Non-pigmented ciliary epithelial cell (primary cell): Measurements from ENCODE around the gene SLC9A8.
"Not testable (repeated sequence)": the region's sequence is repeated elsewhere in the genome, so short reads cannot be mapped to it uniquely, and the experiment has no call there.

Source experiments
- DNase-seq: peaks from one replicate; pipeline ENCODE4 v3.0.0-alpha.2; 2010; ENCODE audit warnings: low read depth

The SLC9A8 gene

GRCh38 chr20:49851991-49852390 lies 39.4 kb downstream of the SLC9A8 start:
- no peak for DNase-seq

GRCh38 chr20:49852522-49853080 lies 40.0 kb downstream of the SLC9A8 start:
- DNase-seq: no peak

- peak; percentile 47 for DNase-seq
Observed at GRCh38 chr20:49853640-49854039, 41.0 kb downstream of the SLC9A8 start.

- DNase-seq: no peak
Observed at GRCh38 chr20:49854190-49854875, 41.7 kb downstream of the SLC9A8 start.

GRCh38 chr20:49856904-49857303 lies 44.3 kb downstream of the SLC9A8 start:
- no peak for DNase-seq

GRCh38 chr20:49858076-49858585 lies 45.5 kb downstream of the SLC9A8 start:
- DNase-seq: no peak

GRCh38 chr20:49859011-49859410 lies 46.4 kb downstream of the SLC9A8 start:
- DNase-seq: no peak

- DNase-seq: no peak
Observed at GRCh38 chr20:49859807-49860206, 47.2 kb downstream of the SLC9A8 start.

GRCh38 chr20:49861232-49861631 lies 48.6 kb downstream of the SLC9A8 start:
- not testable (repeated sequence) for DNase-seq

GRCh38 chr20:49862607-49863200 lies 50.1 kb downstream of the SLC9A8 start:
- no peak for DNase-seq

GRCh38 chr20:49863666-49864065 lies 51.0 kb downstream of the SLC9A8 start:
- no peak for DNase-seq

- peak; percentile 37 for DNase-seq
Observed at GRCh38 chr20:49865559-49865958, 52.9 kb downstream of the SLC9A8 start.

- peak; percentile 63 for DNase-seq
Observed at GRCh38 chr20:49866051-49866450, 53.4 kb downstream of the SLC9A8 start.

GRCh38 chr20:49867453-49868215 lies 55.0 kb downstream of the SLC9A8 start:
- DNase-seq: no peak

GRCh38 chr20:49868538-49868937 lies 55.9 kb downstream of the SLC9A8 start:
- DNase-seq: no peak

GRCh38 chr20:49868964-49869363 lies 56.3 kb downstream of the SLC9A8 start:
- no peak for DNase-seq

- no peak for DNase-seq
Observed at GRCh38 chr20:49870261-49870660, 57.6 kb downstream of the SLC9A8 start.

GRCh38 chr20:49871391-49871948 lies 58.8 kb downstream of the SLC9A8 start:
- DNase-seq: no peak

GRCh38 chr20:49872056-49872455 lies 59.4 kb downstream of the SLC9A8 start:
- DNase-seq: no peak

- DNase-seq: no peak
Observed at GRCh38 chr20:49874696-49875095, 62.1 kb downstream of the SLC9A8 start.

- DNase-seq: no peak
Observed at GRCh38 chr20:49877386-49877921, 64.8 kb downstream of the SLC9A8 start.

- no peak for DNase-seq
Observed at GRCh38 chr20:49878977-49879376, 66.3 kb downstream of the SLC9A8 start.
